HepG2 (cell line): Measurements from ENCODE around the gene RCN1. TPM values are rescaled to one million over a fixed set of nuclear protein-coding genes. Genes with fewer than 3 reads are reported as not detected.

Experiments
- ATAC-seq: fragments of 200-7000 bp; cut with Tn5 transposase; 3 replicates; pipeline ENCODE4 v1.9.1; 2020; ENCODE audit warnings: mild to moderate bottlenecking, moderate library complexity
- BruUV-seq: library from RNA; stranded (reverse); fragments of 400-500 nt; replicated peaks from 2 replicates; lab custom pipeline; 2021; lab: Mats Ljungman, UMichigan
- CTCF ChIA-PET: fragments of 300-600 bp; formaldehyde crosslinking; extraction: SDS; loops from one replicate; lab custom pipeline; 2021; ENCODE audit warnings: low total read pairs, inconsistent platforms, low intra/inter-chr PET ratio; lab: Yijun Ruan, JAX
- POLR2A ChIA-PET: fragments of 350-600 bp; sonication (Branson Sonifier 250); formaldehyde crosslinking; loops from one replicate; lab custom pipeline; 2020; ENCODE audit warnings: antibody characterized with exemption, inconsistent platforms; lab: Yijun Ruan, JAX
- DNase-seq: peaks from one replicate; pipeline ENCODE4 v3.0.0-alpha.2; 2015; ENCODE audit warnings: low spot score
- FAIRE-seq: peaks from 3 replicates; lab custom pipeline; 2011; peaks lifted over from hg19 to GRCh38; lab: Jason Lieb, UNC
- H2AFZ ChIP-seq: one replicate; pipeline ENCODE4 v1.6.1; 2011; ENCODE audit warnings: low read length, inconsistent platforms
- H3K27ac ChIP-seq: fragments of 300-600 bp; 3 replicates; pipeline ENCODE4 v1.8.0; 2011; ENCODE audit warnings: mixed run types, mild to moderate bottlenecking, mixed read lengths, low read length, inconsistent platforms; ENCODE audit not compliant: insufficient read depth; ENCODE audit errors: extremely low read length
- H3K27me3 ChIP-seq, 2 experiments: fragments of 200-600 bp in 1 of 2; 2 replicates in 1 of 2; 3 replicates in 1 of 2; pipeline versions ENCODE4 v1.6.0 to v1.8.0; 2011; ENCODE audit warnings: low read length in 2 of 2, mild to moderate bottlenecking in 2 of 2, moderate library complexity in 2 of 2, inconsistent platforms in 1 of 2; ENCODE audit not compliant: insufficient read depth in 2 of 2, control insufficient read depth in 1 of 2
- H3K36me3 ChIP-seq, 2 experiments: fragments of 200-600 bp in 1 of 2; replicated peaks in 1 of 2; 2 replicates in 1 of 2; 3 replicates in 1 of 2; pipeline versions ENCODE4 v1.5.1 to v1.8.0; 2011; ENCODE audit warnings: low read length in 2 of 2, inconsistent platforms in 1 of 2; ENCODE audit not compliant: insufficient read depth in 2 of 2, control insufficient read depth in 1 of 2
- H3K4me1 ChIP-seq: 2 replicates; pipeline ENCODE4 v1.5.1; 2012; ENCODE audit warnings: low read length, inconsistent platforms; ENCODE audit not compliant: insufficient read depth
- H3K4me2 ChIP-seq: 2 replicates; pipeline ENCODE4 v1.6.0; 2011; ENCODE audit warnings: low read depth, low read length, inconsistent platforms
- H3K4me3 ChIP-seq, 3 experiments: fragments of 200-600 bp in 1 of 3; sonication (generic), shearing (Covaris generic) in 1 of 3; replicated peaks in 1 of 3; 2 replicates each; pipeline ENCODE4 v1.5.1; 2011 to 2016; ENCODE audit warnings: low read length in 3 of 3, inconsistent platforms in 2 of 3, low read depth in 2 of 3, mild to moderate bottlenecking in 2 of 3, control low read depth in 1 of 3, mixed read lengths in 1 of 3; ENCODE audit not compliant: insufficient read depth in 1 of 3
- H3K79me2 ChIP-seq: one replicate; pipeline ENCODE4 v1.6.1; 2011; ENCODE audit warnings: low read length, inconsistent platforms; ENCODE audit not compliant: insufficient read depth
- H3K9ac ChIP-seq: 2 replicates; pipeline ENCODE4 v1.6.0; 2011; ENCODE audit warnings: mild to moderate bottlenecking, low read depth, low read length, inconsistent platforms; ENCODE audit not compliant: insufficient read depth
- H3K9me3 ChIP-seq: 2 replicates; pipeline ENCODE4 v1.5.1; 2012; ENCODE audit warnings: mild to moderate bottlenecking, low read length
- H4K20me1 ChIP-seq: 2 replicates; pipeline ENCODE4 v1.6.0; 2011; ENCODE audit warnings: inconsistent platforms, mild to moderate bottlenecking, low read length, moderate library complexity; ENCODE audit not compliant: insufficient read depth
- ARID3A ChIP-seq: IDR thresholded peaks from 2 replicates; pipeline ENCODE4 v1.6.1; 2012; ENCODE audit warnings: low read depth, low read length, improper control_type of control experiment
- FOXO1 ChIP-seq: sonication (generic); formaldehyde crosslinking; IDR thresholded peaks from 2 replicates; pipeline ENCODE4 v1.4.0; 2020; ENCODE audit warnings: missing genetic modification reagents
- JUNB ChIP-seq: sonication (generic); formaldehyde crosslinking; IDR thresholded peaks from 2 replicates; pipeline ENCODE4 v1.8.0; 2022; ENCODE audit warnings: missing genetic modification reagents, mild to moderate bottlenecking, borderline replicate concordance
- NCOA2 ChIP-seq: sonication (generic); formaldehyde crosslinking; IDR thresholded peaks from 2 replicates; pipeline ENCODE4 v1.8.0; 2022; ENCODE audit warnings: inconsistent platforms
- SATB2 ChIP-seq: sonication (generic); formaldehyde crosslinking; IDR thresholded peaks from 2 replicates; pipeline ENCODE4 v1.5.0; 2020; ENCODE audit warnings: missing genetic modification reagents
- ZBTB4 ChIP-seq: sonication (generic); formaldehyde crosslinking; IDR thresholded peaks from 2 replicates; pipeline ENCODE4 v1.4.0; 2020; ENCODE audit warnings: missing genetic modification reagents, mild to moderate bottlenecking, borderline replicate concordance
- ZFP82 ChIP-seq: sonication (generic); formaldehyde crosslinking; IDR thresholded peaks from 2 replicates; pipeline ENCODE4 v1.5.1; 2020; ENCODE audit warnings: mild to moderate bottlenecking, missing genetic modification reagents, borderline replicate concordance
- ZGPAT ChIP-seq: IDR thresholded peaks from 2 replicates; pipeline ENCODE4 v1.6.1; 2016; ENCODE audit warnings: mild to moderate bottlenecking
- ZNF747 ChIP-seq: sonication (generic); formaldehyde crosslinking; IDR thresholded peaks from 2 replicates; pipeline ENCODE4 v1.8.1; 2023; ENCODE audit warnings: missing genetic modification reagents, mild to moderate bottlenecking, borderline replicate concordance
- ZNF781 ChIP-seq: sonication (generic); formaldehyde crosslinking; IDR thresholded peaks from 2 replicates; pipeline ENCODE4 v1.5.1; 2020; ENCODE audit warnings: borderline replicate concordance, mild to moderate bottlenecking, missing genetic modification reagents; ENCODE audit errors: not compliant biosample characterization
- ZNF850 ChIP-seq: sonication (generic); formaldehyde crosslinking; conservative IDR thresholded peaks from 2 replicates; pipeline ENCODE4 v1.9.0; 2021; ENCODE audit warnings: mild to moderate bottlenecking, missing genetic modification reagents
- WGBS: methylation state at CpG from one replicate; pipeline ENCODE4 v1.1.6; 2017; ENCODE audit warnings: low lambda C conversion rate; 5-methylcytosine and 5-hydroxymethylcytosine counted together
- in situ Hi-C: cut with HindIII; loops from 2 replicates; pipeline ENCODE4 v1.10.0; 2017; ENCODE audit warnings: low pct_unique_long_range_greater_than_20kb; ENCODE audit not compliant: extremely low pct_ligation_motif_present
- intact Hi-C: fragments of 100-400 bp; cut with micrococcal nuclease; formaldehyde crosslinking; loops from one replicate; pipeline ENCODE4 v1.10.0; 2022; ENCODE audit not compliant: unreplicated experiment
- polyA plus RNA-seq, 8 experiments: library from polyadenylated mRNA; depleted of rRNA in 3 of 8; stranded (reverse) in 7 of 8; unstranded in 1 of 8; fragments of >200 nt; fragmentation: Illumina TruSeq in 4 of 8; extraction: Trizol in 4 of 8; gene quantifications; 2 replicates each; pipeline versions ENCODE4 v1.2.1 to v1.2.3, GENCODE V29; 2011 to 2016; ENCODE audit warnings: low read depth in 4 of 8, missing spikeins in 1 of 8, mixed read lengths in 1 of 8; ENCODE audit not compliant: insufficient read depth in 1 of 8
- total RNA-seq, 5 experiments: library from RNA; depleted of rRNA; stranded (reverse); fragments of >200 nt; fragmentation: Illumina TruSeq; extraction: Trizol; gene quantifications; 2 replicates each; pipeline ENCODE4 v1.2.3, GENCODE V29; 2016; ENCODE audit warnings: low read depth in 1 of 5
- TF ChIP-seq, protein P1 (sequence below): IDR thresholded peaks from 2 replicates; pipeline ENCODE4 v1.6.1; 2016

The RCN1 gene
- total and polyA plus RNA-seq, 2 of the 13 experiments (the other 11 are each of a cell fraction or from before 2014, with no cell fraction given): 22.0 to 28.5 TPM

- no peaks in the 10 kb centered on the region for H3K9me3 ChIP-seq
- H3K4me3 ChIP-seq: no peak overlapping the region
- H3K4me2 ChIP-seq: peak overlapping the region; percentile 64
- CTCF ChIA-PET: no interaction called here
- H3K9ac ChIP-seq: no peak overlapping the region
- no peaks in the 10 kb centered on the region for H4K20me1 ChIP-seq
- H2AFZ ChIP-seq: no peak overlapping the region
- FAIRE-seq (no peak), DNase-seq (peak; percentile 64), ATAC-seq (peak; percentile 85)
- no peaks in the 10 kb centered on the region for H3K36me3 ChIP-seq
- intact Hi-C loops (no loop called here), in situ Hi-C loops (no loop called here)
- no TSS peak for BruUV-seq
- POLR2A ChIA-PET: interaction anchor here (0.6 kb wide), 1 partner anchor 28 kb away, joined by 3 read pairs; the partner anchor contains the start of gene RCN1
- 2% methylated on average over 7 of the region's 7 CpGs for WGBS
- no peaks in the 10 kb centered on the region for H3K79me2 ChIP-seq
- H3K27ac ChIP-seq: no peak overlapping the region
- peaks cover 1 to 52% of the 10 kb centered on the region in 2 experiments for H3K27me3 ChIP-seq
- H3K4me1 ChIP-seq: peaks cover 12% of the 10 kb centered on the region
- TF ChIP-seq, protein P1, sequence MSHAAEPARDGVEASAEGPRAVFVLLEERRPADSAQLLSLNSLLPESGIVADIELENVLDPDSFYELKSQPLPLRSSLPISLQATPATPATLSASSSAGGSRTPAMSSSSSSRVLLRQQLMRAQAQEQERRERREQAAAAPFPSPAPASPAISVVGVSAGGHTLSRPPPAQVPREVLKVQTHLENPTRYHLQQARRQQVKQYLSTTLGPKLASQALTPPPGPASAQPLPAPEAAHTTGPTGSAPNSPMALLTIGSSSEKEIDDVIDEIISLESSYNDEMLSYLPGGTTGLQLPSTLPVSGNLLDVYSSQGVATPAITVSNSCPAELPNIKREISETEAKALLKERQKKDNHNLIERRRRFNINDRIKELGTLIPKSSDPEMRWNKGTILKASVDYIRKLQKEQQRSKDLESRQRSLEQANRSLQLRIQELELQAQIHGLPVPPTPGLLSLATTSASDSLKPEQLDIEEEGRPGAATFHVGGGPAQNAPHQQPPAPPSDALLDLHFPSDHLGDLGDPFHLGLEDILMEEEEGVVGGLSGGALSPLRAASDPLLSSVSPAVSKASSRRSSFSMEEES: 0 out of 2 replicates have a peak, but pooled peaks have one; percentile 32
- no peak for TF ChIP-seq ZBTB4
- TF ChIP-seq SATB2 (CRISPR knock-in tag): no peak
- TF ChIP-seq ZNF747 (CRISPR knock-in tag): no peak
- TF ChIP-seq ZNF850 (CRISPR knock-in tag): no peak
- TF ChIP-seq JUNB (CRISPR knock-in tag): peak; percentile 66; the same call in 1 of the 2 replicates
- TF ChIP-seq NCOA2 (CRISPR knock-in tag): peak; percentile 61
- no peak for TF ChIP-seq FOXO1 (CRISPR knock-in tag)
- peak; percentile 39; the same call in 1 of the 2 replicates for TF ChIP-seq ZGPAT (CRISPR knock-in tag)
- TF ChIP-seq ARID3A: peak; percentile 42; the same call in 1 of the 2 replicates
- no peak for TF ChIP-seq ZFP82 (CRISPR knock-in tag)
- TF ChIP-seq ZNF781 (CRISPR knock-in tag): no peak
These were observed 27.4 kb downstream of the RCN1 start for GRCh38 chr11:32118025-32118974.
